GM18858 (cell line): ENCODE results near the gene ASAP3.

Source experiments
- ATAC-seq: cut with Tn5 transposase; IDR thresholded peaks from one replicate; pipeline ENCODE4 v1.9.1; 2021; ENCODE audit not compliant: unreplicated experiment

The ASAP3 gene

DNA sequence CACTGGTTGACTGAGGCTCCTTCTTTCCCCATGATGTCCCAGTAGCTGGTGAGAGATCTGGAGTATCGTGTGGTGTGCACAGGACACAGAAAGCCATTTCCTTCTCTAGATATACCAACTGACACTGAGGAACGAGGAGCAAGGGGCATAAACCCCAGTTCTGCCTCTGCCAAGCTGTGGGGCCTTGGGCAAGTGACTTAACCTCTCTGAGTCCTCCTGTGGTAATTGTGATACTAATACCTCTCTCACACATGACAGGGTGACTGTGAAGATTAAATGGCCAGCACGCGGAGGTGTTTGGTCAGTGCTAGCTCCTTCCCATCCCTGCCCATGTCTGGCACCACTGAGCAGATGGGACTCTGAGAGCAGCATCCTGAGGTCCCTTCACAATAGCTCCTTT lies 33.1 kb downstream of the ASAP3 start:
- no peak for ATAC-seq

DNA sequence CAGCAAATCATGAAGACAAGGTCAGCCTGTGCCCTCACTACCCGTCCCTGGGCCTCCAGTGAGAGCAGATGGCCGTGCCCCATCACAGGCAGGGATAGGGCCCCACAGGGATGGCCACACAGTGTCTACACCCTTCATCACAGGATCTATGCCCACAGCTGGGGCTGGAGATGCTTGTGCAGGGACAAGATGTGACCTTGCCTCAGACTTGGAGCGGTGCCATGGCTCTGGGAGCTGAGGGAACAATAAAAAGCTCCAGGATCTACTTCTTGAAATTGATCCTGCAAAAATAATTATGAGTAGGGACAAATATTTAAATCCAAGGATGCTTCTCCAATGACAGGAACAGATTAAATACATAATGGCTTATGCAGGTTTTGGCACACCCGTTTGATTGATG lies 34.0 kb downstream of the ASAP3 start:
- ATAC-seq: no peak

DNA sequence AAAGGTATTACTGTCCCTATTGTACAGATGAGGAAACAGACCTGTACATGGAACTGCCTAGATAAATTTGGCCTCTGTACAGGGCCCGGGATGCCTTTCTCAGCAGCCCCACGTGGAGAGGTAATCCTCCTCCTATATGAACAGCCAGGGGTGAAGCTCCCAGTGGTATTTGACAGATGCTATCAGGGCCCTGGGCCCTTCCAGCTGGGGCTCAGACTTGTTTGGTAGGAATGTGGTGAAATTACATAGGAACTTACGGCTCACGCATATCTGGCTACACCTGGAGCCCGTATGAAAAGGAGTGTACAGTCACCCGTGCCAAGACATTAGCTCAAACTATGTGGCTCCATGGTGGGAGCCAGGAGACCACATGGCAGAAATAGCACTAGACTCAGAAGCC lies 34.7 kb downstream of the ASAP3 start:
- no peak for ATAC-seq

DNA sequence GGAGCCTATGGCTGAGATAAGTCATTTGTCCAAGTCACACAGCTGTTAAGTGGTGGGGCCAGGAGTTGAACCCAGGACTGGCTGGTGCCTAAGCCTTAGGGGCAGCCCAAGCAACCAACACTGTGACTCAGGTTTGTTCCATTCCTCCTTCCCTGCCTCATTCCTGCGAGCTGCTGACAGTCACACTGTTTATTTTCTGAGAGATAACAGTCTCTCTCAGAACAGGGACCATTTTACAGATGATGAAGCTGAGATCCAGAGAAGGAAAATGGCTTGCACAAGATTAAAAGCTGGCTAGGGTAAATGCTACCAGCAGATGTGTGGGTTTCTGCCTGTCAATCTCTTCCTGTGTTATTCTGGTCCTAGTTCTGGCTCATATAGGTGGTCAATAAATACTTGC lies 35.1 kb downstream of the ASAP3 start:
- no peak for ATAC-seq

DNA sequence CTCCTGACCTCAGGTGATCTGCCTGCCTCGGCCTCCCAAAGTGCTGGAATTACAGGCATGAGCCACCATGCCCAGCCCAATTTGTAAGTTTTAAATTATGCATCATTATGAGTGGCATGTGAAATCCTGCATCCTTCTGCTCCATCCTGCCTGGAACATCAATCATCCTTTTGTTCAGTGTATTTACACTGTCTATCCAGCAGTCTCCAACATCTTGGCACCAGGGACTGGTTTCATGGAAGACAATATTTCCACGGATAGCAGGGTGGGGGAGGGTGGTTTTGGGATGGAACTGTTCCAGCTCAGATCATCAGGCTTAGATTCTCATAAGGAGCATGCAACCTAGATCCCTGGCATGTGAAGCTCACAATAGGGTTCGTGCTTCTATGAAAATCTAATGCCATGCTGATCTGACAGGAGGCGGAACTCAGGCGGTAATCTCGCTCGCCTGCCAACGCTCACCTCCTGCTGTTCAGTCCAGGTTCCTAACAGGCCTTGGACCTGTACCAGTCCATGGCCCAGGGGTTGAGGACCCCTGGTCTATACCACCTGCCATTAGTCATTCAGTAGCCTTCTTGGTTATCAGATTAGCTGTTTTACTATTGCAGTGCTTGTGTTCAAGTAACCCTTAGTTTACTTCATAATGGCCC lies 37.2 kb downstream of the ASAP3 start:
- no peak for ATAC-seq

DNA sequence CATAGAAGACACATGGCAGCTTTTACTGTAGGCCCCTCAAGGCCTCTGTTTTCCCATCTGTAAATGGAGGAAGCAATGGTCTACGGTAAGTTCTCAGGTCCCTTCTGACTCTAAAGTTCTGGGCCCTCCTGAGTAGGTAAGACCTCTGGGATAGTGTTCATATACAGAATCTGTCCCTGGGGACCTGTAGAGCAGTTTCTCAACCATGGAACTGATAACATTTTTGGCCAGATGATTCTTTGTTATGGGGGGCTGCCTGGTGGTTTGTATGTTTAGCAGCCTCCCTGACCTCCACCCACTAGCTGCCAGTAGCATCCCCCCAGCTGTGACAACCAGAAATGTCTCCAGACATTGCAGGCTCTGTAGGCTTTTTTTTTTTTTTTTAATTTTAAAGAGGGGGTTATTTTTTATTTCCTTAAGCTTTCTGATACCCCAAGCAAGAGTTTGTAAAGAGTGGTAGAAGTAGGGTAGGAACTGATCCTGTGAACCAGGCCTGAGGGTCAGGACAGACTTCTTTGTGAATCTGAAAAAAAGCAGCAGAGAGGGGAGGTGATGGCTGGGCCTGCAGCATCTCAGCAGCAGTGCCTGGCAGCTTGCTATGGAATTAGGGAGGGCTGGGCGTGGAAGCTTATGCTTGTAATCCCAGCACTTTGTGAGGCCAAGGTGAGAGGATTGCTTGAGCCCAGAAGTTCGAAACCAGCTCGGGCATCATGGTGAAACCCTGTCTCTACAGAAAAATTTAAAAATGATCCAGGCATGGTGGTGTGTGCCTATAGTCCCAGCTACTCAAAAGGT lies 39.2 kb downstream of the ASAP3 start:
- no peak for ATAC-seq

DNA sequence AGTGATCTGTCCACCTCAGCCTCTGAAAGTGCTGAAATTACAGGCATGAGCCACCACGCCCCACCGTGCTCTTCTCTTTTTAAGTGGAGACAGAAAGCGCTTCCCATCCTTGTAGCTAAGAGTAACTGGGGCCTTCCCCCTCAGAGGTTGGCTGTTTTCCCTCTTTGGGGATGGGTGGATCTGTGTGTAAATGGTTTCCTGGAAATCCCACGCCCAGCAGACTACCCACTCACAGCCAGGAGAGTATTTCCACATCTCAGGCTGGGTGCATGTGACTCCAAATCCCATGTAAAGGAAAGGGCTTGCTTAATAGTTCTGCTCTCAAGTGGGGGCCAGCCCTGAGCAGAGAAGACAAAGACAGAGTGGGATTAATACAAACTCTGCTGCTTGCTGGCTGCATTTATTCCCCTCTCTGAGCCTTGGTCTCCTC lies 39.9 kb downstream of the ASAP3 start:
- ATAC-seq: no peak

DNA sequence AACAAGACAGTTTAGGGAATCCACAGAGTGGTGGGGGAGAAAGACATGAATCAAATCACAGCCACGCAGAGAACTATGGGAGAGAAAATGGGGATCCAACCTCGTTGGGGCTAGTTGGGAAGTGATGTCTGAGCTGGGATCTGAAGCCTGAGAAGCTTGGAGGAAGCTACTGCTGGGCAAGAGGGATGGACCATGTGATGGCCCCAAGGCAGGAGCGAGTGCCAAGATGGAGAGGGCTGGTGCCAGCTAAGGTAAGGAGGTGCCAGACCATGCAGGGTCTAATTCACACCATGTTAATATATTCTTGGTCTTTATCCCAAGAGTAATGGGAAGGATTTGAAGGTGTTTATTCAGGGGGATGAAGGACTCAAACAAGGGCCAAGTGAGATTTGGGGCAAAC lies 41.2 kb downstream of the ASAP3 start:
- ATAC-seq: no peak

DNA sequence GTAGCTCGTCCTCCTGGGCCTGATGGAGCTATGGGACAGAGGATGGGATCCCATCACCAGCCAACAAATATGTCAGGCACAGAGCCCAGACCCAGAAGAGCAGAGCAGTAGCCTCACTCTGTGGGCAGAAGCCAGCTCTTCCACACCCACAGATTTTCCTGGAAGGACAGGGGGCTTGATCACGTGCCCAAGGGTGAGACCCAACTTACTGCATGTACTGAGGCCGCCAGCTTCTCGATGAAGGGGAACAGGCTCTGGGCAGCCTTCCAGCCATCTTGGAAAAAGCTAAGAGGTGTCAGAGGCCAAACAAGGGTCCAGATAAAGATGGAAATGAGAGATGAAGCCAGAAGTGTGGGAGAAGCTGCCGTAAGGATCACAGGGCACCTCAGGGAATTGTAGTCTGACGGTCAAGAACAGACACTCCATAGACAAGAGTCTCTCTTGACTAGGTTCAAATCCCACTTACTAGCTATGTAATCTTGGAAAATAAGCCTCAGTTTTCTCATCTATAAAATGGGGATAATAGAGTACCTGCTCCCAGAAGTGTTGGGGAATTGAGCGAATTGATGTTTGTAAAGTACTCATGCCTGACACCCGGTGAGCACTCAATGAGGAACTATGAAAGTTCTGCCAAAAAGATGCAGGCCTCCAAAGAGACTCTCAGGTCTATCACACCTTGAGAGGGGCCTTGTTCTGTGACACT lies 42.4 kb downstream of the ASAP3 start:
- ATAC-seq: no peak

DNA sequence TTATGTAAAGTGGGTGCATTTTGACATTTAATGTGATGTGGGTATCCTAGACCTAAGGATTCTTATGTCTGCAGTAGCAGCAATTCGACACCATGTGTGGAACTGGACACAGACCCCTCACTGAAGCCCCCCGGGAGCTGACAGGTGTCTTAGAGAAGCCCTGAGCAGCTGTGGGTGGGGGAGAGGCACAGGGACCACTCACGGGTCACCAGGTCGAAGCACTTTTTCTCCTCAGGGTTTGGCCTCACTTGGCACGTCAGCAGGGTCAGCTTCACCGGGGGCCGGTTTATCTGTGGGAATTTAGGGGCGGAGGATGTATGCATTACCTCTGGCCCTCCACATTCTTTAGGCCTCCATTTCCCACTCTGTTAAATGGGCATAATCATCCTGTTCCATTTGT lies 45.4 kb downstream of the ASAP3 start:
- no peak for ATAC-seq

DNA sequence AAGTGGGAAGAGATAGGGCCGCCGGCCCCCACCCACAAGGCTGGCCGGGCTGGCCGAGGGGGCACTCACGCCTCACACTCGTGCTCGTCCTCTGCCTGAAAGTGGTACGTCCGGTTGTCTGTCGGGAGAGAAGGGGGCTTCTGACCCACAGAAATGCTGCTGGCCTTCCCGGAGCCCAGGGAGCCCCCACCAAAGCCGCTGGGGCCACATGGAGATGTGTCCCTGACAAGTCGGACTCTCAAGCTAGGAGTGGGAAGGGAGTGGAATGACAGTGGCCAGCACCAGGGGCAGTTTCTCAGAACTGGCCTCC lies 46.7 kb downstream of the ASAP3 start:
- ATAC-seq: no peak

DNA sequence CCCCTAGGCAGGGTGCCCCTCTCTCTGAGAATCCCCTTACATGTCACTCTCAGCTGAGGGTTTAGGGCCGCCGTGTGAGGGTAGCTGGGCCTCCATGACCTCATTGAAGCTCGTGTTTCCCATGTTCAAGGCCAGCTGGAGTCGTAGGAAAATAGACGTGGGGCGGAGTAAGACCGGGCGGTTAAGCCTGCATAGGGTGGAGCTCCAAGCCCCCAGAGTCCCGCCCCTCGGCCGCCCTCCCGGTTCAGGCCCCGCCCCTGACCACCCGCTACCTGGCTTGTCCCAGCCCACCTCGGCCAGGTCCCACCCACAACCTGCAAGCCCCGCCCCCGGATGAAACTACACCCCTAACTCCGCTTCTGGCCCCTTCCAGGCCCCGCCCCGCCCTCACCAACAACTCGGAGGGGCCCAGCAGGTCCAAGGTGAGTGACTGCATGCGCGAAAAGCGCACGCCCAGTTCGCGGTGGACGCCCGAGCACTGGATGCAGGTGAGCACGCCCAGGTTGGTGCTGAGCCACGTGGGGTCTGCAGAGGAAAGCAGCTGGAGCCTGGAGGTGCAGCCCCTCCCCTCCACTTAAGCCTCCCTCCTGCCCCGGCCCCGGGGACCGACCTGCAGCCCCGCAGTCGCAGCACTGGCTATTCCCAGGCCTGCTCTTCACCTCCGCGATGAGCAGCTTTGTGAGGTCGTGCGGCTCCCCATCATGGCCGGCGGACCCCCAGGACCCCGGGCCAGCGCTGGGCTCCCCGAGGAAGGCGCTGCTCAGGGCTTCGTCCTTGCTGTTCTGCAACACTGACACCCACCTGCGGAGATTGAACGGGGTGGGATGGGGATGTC lies 47.2 kb downstream of the ASAP3 start:
- ATAC-seq: no peak

DNA sequence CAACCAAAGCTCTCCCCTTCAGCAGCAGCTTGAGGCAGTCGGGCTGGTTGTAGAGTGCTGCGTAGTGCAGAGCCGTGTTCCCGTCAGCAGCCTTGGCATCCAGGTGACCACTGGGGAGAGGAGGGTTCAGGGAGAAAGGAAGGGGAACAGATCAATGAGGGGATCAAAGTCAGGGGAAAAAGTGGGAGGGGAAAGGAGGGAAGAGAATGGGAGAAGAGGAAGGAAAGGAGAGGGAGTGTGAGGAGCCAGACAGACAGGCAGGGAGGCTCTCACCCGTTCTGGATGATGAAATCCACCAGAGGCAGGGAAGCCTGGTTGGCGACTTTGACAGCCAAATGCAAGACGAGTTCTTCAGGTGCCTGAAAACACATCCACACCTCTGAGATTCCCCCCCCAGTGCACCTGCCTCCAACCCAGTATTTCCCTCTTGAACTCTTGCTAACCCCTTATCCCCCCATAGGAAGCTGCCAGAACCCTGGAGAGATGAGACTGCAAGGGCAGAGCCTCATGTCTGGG lies 49.7 kb downstream of the ASAP3 start:
- ATAC-seq: no peak

DNA sequence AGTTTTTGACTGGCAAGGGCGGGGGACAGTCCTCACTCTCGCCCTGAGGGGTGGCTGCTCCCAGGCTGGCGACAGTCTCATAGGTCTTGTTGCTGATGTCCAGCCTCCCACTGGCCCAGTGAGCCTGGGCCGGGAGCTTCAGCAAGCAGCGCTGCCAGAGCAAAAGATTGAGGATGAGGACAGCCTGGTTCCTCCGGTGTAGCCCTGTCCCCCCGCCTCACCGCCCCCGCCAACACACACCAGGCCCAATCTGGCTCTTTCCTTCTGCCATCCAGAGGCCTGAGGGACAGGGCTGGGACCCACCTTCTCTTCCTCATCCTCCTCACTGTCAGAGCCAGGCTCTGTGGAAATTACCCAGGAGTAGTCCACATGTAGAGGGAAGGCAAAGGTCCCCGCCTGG lies 50.9 kb downstream of the ASAP3 start:
- no peak for ATAC-seq

DNA sequence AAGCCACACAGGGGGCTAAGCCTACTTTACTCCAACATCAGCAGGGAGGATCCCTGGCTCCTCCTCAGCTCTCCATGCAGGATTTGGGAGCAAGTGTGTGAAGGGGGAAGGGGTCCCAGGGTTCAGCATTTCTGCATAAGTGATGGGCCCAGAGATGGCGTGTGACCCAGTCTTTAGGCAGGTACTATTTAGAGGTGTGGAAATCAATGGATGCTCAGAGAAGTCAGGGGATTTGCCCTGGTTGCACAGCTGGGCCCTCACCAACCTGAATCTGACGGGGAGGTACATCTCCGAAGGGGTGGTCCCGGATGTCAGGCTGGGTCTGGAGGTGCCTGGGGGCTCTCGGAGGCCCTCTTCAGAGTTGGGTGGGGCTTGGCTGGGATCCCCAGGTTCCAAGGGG lies 52.5 kb downstream of the ASAP3 start:
- ATAC-seq: no peak

DNA sequence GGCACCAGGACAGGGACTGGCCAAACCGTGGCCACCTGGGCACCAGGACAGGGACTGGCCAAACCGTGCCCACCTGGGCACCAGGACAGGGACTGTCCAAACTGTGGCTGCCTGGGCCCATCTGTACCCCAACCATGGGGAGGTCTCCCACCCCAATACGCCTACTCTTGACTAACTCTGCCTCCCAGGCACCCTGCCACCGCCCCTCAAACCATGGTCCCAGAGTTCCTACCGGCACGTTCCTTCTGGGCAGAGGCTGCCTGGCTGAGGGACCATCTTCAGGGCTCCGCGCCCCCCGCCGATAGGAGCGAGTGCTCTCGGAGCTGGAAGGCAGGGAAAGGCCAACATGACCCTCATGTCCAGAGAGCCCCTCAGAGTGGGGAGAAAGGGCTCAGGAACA lies 53.2 kb downstream of the ASAP3 start:
- no peak for ATAC-seq

DNA sequence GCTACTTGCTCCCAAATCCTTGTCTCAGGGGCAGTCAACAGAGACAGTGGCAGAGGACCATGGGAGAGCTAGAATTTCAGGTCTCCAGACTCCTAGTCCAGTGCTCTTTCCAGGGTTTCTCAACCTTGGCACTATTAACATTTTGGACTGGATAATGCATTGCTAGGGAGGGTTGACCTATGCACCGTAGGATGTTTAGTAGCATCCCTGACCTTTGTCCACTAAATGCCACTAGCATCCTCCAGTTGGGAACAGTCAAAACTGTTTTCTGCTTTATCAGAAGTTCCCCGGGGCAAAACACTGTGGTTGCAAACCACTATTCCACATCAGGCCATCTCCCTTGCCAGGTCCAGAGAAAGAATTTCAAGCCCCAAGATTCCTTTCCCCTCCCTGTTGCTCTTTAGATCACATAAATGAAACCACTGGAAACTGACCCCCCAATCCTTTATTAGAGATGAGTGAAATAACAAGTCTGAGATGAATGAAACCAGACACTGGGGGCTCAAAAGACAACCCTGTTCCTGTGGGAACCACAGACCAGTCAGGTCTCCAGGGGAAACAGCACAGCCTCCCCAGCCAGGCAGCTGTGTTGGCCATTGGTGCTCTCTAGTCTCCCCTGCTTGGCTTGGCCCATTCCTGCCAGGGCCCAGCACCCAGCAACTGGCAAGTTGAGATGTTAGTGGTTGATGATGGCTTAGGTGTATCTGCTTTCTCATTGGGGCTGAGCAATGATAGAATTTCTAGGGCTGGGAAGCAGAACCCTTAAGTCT lies 55.7 kb downstream of the ASAP3 start:
- no peak for ATAC-seq

DNA sequence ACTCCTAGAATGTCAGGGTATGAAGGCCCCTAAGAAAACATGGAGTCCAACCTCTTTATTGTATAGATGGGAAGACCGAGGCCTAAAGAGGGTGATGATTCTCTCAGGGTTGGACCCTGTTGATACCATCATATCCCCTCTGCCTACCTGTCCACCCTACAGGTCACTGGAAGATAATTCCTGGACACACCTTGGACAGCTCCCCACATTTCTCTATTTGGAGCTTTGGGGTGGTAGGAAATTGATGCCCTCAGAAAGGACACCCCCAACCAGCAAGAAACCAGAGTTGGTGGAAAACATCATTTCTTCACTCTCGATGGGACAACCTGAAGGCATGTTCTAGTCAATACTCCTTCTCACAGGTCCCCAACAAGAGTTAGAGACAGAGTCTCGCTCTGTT lies 56.4 kb downstream of the ASAP3 start:
- ATAC-seq: no peak

DNA sequence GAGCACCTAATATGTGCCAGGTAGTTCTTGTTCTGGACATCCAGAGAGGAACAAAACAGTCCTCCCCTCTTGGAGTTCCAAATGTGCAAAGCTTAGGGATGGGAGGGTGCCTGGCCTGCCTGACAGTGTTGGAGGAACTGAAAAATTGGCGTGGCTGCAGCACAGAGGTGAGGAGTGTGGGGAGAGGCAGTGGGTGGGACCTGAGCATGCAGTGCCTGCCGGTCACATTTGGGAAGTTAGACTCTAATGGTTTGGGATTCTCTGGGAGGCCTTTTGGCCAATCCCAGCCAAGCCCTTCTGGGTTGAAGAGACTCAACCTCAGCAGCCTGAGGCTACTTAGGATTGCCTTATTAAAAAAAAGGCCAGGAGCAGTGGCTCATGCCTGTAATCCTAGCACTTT lies 57.2 kb downstream of the ASAP3 start:
- ATAC-seq: no peak

DNA sequence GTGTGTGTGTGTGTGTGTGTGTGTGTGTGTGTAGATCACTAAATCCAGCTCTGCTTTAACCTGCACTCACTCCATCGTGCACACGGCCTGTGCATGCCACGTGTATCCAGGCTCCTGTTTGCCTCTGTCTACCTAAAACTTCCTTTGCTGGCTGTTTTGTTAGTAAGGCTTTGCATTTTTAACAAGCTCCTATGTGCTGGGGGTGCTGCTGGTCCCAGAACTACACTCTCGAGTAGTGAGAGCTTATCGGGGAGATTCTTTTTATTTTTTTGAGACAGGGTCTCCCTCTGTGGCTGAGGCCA lies 58.8 kb downstream of the ASAP3 start:
- ATAC-seq: no peak
